ENCODE results near the gene LOXHD1.

DNA sequence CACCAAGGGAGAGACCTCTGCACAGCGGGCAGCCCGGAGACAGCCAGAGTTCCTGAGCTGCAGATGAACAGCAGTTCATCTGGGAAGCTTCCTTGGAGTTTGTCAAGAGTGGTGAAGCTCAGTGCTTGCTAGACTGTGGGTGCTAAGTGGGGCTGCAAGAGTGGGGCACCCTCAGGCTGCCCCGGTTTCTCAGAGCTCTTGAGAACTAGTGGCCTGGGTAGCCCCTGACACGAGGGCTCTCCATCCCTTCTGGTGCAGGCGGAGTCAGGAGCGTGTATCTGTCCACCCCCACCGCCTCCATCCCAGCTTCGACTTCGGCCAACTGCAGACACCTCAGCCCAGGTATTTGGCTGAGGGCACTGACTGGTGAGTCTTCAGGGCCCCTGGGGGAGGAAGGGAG is 222.0 kb downstream of the LOXHD1 start:
- TF ChIP-seq, protein P1, sequence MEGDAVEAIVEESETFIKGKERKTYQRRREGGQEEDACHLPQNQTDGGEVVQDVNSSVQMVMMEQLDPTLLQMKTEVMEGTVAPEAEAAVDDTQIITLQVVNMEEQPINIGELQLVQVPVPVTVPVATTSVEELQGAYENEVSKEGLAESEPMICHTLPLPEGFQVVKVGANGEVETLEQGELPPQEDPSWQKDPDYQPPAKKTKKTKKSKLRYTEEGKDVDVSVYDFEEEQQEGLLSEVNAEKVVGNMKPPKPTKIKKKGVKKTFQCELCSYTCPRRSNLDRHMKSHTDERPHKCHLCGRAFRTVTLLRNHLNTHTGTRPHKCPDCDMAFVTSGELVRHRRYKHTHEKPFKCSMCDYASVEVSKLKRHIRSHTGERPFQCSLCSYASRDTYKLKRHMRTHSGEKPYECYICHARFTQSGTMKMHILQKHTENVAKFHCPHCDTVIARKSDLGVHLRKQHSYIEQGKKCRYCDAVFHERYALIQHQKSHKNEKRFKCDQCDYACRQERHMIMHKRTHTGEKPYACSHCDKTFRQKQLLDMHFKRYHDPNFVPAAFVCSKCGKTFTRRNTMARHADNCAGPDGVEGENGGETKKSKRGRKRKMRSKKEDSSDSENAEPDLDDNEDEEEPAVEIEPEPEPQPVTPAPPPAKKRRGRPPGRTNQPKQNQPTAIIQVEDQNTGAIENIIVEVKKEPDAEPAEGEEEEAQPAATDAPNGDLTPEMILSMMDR (IDR thresholded peaks at IDR 0.05; ENCODE audit: borderline replicate concordance, extremely low read depth, low read length, poor library complexity, severe bottlenecking) = no peak
- no peak for TF ChIP-seq EZH2 (IDR thresholded peaks at IDR 0.05; ENCODE audit: borderline replicate concordance, low read depth, low read length, severe bottlenecking)
